HepG2 (cell line): ENCODE data around the gene ATP6V1G2. TPM values are rescaled to one million over a fixed set of nuclear protein-coding genes. Genes with fewer than 3 reads are reported as not detected.

ENCODE experiments used
- AFF4 ChIP-seq: sonication (generic); formaldehyde crosslinking; IDR thresholded peaks from 2 replicates; pipeline ENCODE4 v1.4.0; 2020; ENCODE audit warnings: missing genetic modification reagents
- AHDC1 ChIP-seq: sonication (generic); formaldehyde crosslinking; IDR thresholded peaks from 2 replicates; pipeline ENCODE4 v1.5.1; 2020; ENCODE audit warnings: mild to moderate bottlenecking, missing genetic modification reagents, borderline replicate concordance
- ARID3A ChIP-seq: IDR thresholded peaks from 2 replicates; pipeline ENCODE4 v1.6.1; 2012; ENCODE audit warnings: low read depth, low read length, improper control_type of control experiment
- DDIT3 ChIP-seq: sonication (generic); formaldehyde crosslinking; IDR thresholded peaks from 2 replicates; pipeline ENCODE4 v1.4.0; 2020; ENCODE audit warnings: mild to moderate bottlenecking, missing genetic modification reagents
- MTF1 ChIP-seq: sonication (generic); formaldehyde crosslinking; IDR thresholded peaks from 2 replicates; pipeline ENCODE4 v1.5.0; 2020; ENCODE audit warnings: missing genetic modification reagents
- REL ChIP-seq: sonication (generic); formaldehyde crosslinking; conservative IDR thresholded peaks from 2 replicates; pipeline ENCODE4 v1.8.0; 2022; ENCODE audit warnings: mild to moderate bottlenecking, missing genetic modification reagents, moderate library complexity
- RFXANK ChIP-seq: IDR thresholded peaks from 2 replicates; pipeline ENCODE4 v1.6.1; 2016
- ZBTB34 ChIP-seq: sonication (generic); formaldehyde crosslinking; IDR thresholded peaks from 2 replicates; pipeline ENCODE4 v1.8.0; 2022; ENCODE audit warnings: mild to moderate bottlenecking, missing genetic modification reagents
- ZBTB44 ChIP-seq: sonication (generic); formaldehyde crosslinking; IDR thresholded peaks from 2 replicates; pipeline ENCODE4 v1.4.0; 2020; ENCODE audit warnings: missing genetic modification reagents
- ZNF180 ChIP-seq: sonication (generic); formaldehyde crosslinking; IDR thresholded peaks from 2 replicates; pipeline ENCODE4 v1.4.0; 2020; ENCODE audit warnings: low read depth, missing genetic modification reagents, borderline replicate concordance
- ZNF414 ChIP-seq: sonication (generic); formaldehyde crosslinking; IDR thresholded peaks from 2 replicates; pipeline ENCODE4 v1.5.0; 2020; ENCODE audit warnings: missing genetic modification reagents
- polyA plus RNA-seq, 8 experiments: library from polyadenylated mRNA; depleted of rRNA in 3 of 8; stranded (reverse) in 7 of 8; unstranded in 1 of 8; fragments of >200 nt; fragmentation: Illumina TruSeq in 4 of 8; extraction: Trizol in 4 of 8; gene quantifications; 2 replicates each; pipeline versions ENCODE4 v1.2.1 to v1.2.3, GENCODE V29; 2011 to 2016; ENCODE audit warnings: low read depth in 4 of 8, missing spikeins in 1 of 8, mixed read lengths in 1 of 8; ENCODE audit not compliant: insufficient read depth in 1 of 8
- total RNA-seq, 5 experiments: library from RNA; depleted of rRNA; stranded (reverse); fragments of >200 nt; fragmentation: Illumina TruSeq; extraction: Trizol; gene quantifications; 2 replicates each; pipeline ENCODE4 v1.2.3, GENCODE V29; 2016; ENCODE audit warnings: low read depth in 1 of 5

ATP6V1G2 gene
- total and polyA plus RNA-seq, 2 of the 13 experiments (the other 11 are each of a cell fraction or from before 2014, with no cell fraction given), result 0.27 to 0.83 TPM

GRCh38 chr6:31529329-31530150 lies 16.9 kb downstream of the ATP6V1G2 start (continued):
- TF ChIP-seq ARID3A (no peak), REL (CRISPR knock-in tag) (no peak), RFXANK (no peak), ZNF180 (CRISPR knock-in tag) (0 out of 2 replicates have a peak, but pooled peaks have one; percentile 41), MTF1 (peak; percentile 72; the same call in 1 of the 2 replicates), AHDC1 (CRISPR knock-in tag) (no peak; the same call in 1 of the 2 replicates), ZBTB44 (no peak), DDIT3 (CRISPR knock-in tag) (no peak), ZBTB34 (CRISPR knock-in tag) (no peak), ZNF414 (CRISPR knock-in tag) (no peak), AFF4 (no peak)
